IMR-90 (cell line): Measurements from ENCODE around the gene DHRS3.

Experiments used
- BHLHE40 ChIP-seq: fragments of 150-350 bp; IDR thresholded peaks from 2 replicates; pipeline ENCODE4 v1.6.1; 2016; ENCODE audit warnings: mild to moderate bottlenecking, low read depth, low read length
- CEBPB ChIP-seq: IDR thresholded peaks from 2 replicates; pipeline ENCODE4 v1.6.1; 2012; ENCODE audit warnings: low read depth, low read length, improper control_type of control experiment
- MAFK ChIP-seq: IDR thresholded peaks from 2 replicates; pipeline ENCODE4 v1.6.1; 2012; ENCODE audit warnings: low read depth, low read length, improper control_type of control experiment
- MXI1 ChIP-seq: IDR thresholded peaks from 2 replicates; pipeline ENCODE4 v1.6.1; 2012; ENCODE audit warnings: low read depth, mild to moderate bottlenecking, low read length, moderate library complexity, borderline replicate concordance
- POLR2A ChIP-seq: IDR thresholded peaks from 2 replicates; pipeline ENCODE4 v1.6.1; 2012; ENCODE audit warnings: mild to moderate bottlenecking, low read depth, low read length
- RAD21 ChIP-seq: IDR thresholded peaks from 2 replicates; pipeline ENCODE4 v1.6.1; 2012; ENCODE audit warnings: low read length, improper control_type of control experiment
- RCOR1 ChIP-seq: IDR thresholded peaks from 2 replicates; pipeline ENCODE4 v1.6.1; 2012; ENCODE audit warnings: mild to moderate bottlenecking, low read length, improper control_type of control experiment; ENCODE audit not compliant: insufficient replicate concordance
- TF ChIP-seq, protein P1 (sequence below): conservative IDR thresholded peaks from 2 replicates; pipeline ENCODE4 v1.5.1; 2012; ENCODE audit warnings: mild to moderate bottlenecking, low read depth, low read length, improper control_type of control experiment

- TF ChIP-seq POLR2A (no peak), RAD21 (no peak), RCOR1 (no peak), BHLHE40 (no peak), MAFK (no peak), MXI1 (no peak), CEBPB (no peak)
- TF ChIP-seq, protein P1, sequence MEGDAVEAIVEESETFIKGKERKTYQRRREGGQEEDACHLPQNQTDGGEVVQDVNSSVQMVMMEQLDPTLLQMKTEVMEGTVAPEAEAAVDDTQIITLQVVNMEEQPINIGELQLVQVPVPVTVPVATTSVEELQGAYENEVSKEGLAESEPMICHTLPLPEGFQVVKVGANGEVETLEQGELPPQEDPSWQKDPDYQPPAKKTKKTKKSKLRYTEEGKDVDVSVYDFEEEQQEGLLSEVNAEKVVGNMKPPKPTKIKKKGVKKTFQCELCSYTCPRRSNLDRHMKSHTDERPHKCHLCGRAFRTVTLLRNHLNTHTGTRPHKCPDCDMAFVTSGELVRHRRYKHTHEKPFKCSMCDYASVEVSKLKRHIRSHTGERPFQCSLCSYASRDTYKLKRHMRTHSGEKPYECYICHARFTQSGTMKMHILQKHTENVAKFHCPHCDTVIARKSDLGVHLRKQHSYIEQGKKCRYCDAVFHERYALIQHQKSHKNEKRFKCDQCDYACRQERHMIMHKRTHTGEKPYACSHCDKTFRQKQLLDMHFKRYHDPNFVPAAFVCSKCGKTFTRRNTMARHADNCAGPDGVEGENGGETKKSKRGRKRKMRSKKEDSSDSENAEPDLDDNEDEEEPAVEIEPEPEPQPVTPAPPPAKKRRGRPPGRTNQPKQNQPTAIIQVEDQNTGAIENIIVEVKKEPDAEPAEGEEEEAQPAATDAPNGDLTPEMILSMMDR, result no peak
Measured at GRCh38 chr1:12544357-12544756, 73.7 kb downstream of the DHRS3 start.
